ENCODE measurements around the gene KBTBD4. TPM values are rescaled to one million over a fixed set of nuclear protein-coding genes. Genes with fewer than 3 reads are reported as not detected.

KBTBD4 gene
- 14.7 TPM for polyA plus RNA-seq (2013, experiment 1 of 2; ENCODE audit: insufficient read length)
- polyA plus RNA-seq (2013, experiment 2 of 2; ENCODE audit: insufficient read length), result 12.3 TPM

GRCh38 chr11:47578524-47579494 lies at the start of gene KBTBD4, which contains the start of gene NDUFS3:
KBTBD4 (minus strand) TSS chr11:47578970; CDS start chr11:47578951, 19 bp downstream.
NDUFS3 (plus strand) TSS chr11:47579074; CDS start chr11:47579092, 18 bp downstream.
- peak; percentile 86 for DNase-seq

DNA sequence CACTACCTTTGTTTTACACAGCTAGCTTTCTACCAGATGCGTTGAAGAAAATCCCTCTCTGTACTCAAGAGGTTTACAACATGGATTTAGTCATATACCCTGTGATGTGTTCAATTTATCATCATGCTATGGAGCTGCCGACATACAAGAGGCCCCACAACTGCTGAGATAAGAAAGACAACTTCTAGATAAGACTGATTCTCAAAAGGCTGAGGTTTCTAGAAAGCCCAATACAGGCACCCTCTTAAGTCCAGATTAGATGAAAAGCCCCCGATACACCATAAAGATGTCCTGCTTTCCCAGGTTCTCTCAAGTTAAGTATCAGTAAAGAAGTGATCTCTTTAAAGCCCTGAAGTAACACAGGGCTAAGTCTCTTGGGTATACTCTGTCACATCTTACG lies 49.3 kb upstream of the KBTBD4 start:
- DNase-seq, result no peak

GRCh38 chr11:47626234-47626633 lies 47.5 kb upstream of the KBTBD4 start:
- no peak for DNase-seq

GRCh38 chr11:47620836-47621378 lies 42.1 kb upstream of the KBTBD4 start:
- DNase-seq, result no peak

DNA sequence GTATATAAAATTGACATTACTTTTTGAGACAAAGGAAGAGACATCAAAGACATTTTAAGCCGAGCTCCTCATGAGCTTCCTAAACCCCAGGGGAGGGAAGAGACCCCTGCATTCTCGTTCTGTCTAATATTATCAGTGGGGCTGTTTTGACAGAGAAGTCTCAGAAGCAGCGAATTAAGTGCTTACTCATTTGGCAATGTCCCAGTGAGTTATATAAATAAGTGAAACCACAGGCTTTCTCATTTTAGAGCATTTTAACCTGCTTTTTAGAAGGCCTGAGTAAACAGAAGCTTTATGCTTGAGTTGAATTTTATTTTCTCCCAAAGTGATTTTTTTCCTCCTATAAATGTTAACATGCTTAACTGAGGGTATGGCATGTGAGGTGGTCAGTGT lies 38.6 kb upstream of the KBTBD4 start:
- DNase-seq, result peak; percentile 53

DNA sequence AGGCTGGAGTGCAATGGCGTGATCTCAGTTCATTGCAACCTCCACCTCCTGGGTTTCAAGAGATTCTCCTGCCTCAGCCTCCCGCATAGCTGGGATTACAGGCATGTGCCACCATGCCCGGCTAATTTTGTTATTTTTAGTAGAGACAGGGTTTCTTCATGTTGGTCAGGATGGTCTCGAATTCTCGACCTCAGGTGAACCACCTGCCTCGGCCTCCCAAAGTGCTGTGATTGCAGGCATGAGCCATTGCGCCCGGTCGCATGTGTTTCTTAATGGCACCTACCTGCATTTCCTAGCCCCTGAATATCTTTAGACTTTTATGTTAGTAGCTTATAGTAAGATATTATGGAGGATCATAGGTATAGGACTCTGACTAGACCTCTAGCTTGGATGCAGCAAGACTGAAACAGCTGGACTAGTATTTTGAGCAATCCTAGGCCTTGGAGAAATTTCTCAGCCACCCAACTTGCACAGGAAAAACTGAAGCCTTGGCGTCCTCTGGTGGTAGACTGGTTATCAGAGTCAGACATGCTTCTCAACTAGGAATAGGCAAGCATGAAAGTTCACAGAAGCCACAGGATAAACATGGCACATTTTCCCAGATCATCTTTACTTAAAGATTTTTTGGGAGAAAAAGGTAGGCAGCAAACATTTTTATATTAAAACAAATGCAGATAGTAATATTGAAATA lies 38.1 kb upstream of the KBTBD4 start:
- peak; percentile 58 for DNase-seq

DNA sequence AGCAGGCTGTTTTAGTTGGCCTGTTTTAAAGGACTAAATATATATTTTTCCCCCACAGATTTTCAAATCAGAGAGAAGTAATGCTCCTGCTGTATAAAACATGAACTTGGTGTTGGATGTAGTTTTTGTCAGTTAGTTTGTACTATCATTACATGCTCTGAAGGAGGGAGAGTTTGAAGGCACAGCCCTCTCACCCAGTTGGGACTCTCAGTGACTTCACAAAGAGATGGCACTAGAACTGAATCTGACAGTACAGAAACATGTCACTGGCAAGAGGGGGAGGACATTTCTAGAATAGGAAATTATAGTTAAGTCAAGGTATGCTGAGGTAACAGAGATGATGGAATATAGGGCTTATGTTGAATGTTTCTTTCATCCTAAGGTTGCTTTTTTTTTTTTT lies 36.5 kb upstream of the KBTBD4 start:
- DNase-seq, result no peak

DNA sequence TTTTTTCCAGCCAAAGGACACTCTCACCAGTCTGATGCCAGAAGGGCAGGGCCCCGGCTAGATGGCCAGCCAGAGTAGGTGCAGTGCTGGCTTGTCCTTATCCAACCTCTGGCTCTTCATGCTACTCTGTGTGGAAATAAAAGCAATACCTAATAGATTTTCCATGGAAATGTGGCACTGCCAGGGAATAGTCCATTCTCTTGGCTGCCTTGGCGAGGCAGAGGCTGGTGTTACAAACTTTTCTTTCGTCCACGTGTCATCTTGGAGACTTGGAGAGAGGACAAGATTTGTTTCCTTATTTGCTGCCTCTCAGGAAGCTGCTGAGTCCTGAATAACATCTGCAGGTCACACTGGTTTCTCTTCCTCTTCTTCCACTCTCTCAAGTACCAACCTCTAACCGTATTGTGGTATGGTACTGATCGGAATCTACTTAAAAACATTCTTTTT lies 32.6 kb upstream of the KBTBD4 start:
- no peak for DNase-seq

DNA sequence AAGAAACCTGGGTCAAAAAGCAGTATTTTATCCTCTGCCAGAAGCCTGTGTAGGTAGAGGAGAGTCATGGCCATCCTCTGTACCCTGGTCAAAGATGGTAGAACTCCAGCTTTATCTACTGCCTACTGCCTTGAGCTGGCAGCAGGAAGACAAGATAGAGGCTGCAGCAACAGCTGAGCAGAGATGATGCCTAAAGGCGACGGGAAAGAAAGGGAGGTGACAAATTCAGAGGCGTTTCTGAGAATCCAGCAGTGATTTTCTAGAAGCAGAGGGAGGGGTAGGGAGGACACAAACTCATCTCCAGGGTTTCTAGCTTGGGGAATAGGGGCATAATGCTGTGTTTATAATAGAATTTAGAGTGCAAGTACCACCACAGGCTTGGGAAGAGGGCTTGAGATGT lies 30.9 kb upstream of the KBTBD4 start:
- no peak for DNase-seq

DNA sequence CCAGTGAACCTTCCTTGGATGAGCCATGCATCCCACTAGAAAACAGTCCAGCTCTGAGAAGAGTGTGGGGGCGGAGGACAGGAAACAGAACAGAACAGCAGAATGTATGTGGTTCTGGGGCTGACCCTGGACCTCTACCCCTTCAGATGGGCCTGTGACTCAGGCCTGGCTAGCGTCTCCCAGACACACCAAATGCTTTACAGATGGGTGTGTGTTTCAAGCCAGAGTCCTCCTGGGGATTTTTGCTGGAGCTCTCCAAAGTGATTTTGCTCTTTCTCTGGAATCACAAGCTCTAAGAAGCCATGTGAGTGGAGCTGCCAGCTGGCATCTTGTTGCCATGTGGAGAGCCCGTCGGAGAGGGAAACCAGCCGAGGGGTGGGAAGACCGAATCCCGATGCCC lies 28.6 kb upstream of the KBTBD4 start:
- peak; percentile 66 for DNase-seq

DNA sequence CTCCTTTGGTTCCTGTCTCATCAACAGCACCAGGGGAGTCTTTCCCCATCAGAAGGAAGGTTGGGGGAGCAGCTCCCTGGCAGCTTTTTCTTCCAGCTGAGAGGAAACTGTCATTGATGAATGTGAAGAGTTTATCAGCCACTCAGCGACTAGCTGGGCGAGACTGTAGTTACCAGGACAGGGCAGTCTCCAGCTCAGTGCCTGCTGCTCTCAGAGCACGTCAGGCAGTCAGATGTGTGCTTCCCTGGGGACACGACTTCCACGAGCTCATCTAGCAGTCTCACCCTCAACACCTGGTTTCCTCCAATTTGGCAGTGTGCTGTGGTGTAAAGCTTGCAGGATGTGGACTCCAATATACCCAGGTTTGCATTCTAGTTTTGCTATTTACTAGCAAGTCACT lies 28.0 kb upstream of the KBTBD4 start:
- peak; percentile 9 for DNase-seq

DNA sequence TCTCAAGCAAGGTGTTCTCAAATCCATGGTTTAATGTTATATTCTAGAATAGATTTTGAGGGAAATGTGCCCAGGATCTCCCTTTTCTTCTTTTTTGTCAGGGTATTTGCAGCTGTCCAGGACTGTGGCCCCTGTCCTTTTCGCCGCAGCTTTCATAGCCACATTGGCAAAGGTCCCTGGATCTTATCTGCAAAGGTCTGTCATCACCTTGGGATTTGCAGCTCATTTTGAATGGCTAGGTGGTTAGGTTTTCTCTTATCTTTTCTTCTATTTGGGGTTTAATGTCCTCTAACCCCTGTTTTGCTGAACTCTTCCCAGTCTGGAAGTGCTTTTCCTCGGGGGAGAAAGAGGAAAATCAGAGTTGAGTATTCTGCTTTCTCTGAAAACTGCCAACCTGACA lies 27.2 kb upstream of the KBTBD4 start:
- DNase-seq, result no peak

DNA sequence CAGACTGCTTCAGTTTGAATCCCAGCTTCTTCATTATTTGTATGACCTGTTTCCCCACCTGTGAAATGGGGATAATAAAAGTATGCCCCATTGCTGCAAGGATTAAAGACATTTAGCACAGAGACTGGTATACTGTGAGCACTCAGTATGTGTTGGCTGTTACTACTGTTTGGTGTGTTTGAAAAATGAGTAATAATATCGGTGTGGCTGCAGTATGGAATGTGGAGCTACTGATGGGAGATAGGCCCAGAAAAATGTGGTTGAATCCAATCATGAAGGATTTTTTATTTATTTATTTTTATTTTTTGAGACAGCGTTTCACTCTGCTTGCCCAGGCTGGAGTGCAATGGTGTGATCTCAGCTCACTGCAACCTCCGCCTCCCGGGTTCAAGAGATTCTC lies 24.5 kb upstream of the KBTBD4 start:
- peak; percentile 38 for DNase-seq

GRCh38 chr11:47599902-47600301 lies 21.1 kb upstream of the KBTBD4 start:
- DNase-seq, result no peak

DNA sequence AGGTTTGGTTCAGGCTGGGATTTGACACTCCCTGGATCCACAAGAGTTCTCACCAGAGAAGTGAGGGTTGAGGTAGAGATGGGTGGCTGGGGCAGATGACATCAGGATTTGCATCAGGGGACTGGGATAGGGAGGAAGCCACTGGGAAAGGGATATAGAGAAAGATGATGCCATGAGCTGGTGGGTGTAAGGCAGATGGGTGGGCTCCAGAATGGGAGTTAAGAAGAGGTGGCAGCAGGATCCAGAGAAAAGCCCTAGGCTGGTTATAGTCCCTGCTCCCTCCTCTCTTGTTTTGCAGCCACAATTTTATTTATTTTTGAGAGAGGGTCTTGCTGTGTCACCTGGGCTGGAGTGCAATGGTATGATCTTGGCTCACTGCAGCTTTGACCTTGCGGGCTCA lies 17.2 kb upstream of the KBTBD4 start:
- DNase-seq, result no peak

GRCh38 chr11:47595029-47595428 lies 16.3 kb upstream of the KBTBD4 start:
- DNase-seq, result no peak

DNA sequence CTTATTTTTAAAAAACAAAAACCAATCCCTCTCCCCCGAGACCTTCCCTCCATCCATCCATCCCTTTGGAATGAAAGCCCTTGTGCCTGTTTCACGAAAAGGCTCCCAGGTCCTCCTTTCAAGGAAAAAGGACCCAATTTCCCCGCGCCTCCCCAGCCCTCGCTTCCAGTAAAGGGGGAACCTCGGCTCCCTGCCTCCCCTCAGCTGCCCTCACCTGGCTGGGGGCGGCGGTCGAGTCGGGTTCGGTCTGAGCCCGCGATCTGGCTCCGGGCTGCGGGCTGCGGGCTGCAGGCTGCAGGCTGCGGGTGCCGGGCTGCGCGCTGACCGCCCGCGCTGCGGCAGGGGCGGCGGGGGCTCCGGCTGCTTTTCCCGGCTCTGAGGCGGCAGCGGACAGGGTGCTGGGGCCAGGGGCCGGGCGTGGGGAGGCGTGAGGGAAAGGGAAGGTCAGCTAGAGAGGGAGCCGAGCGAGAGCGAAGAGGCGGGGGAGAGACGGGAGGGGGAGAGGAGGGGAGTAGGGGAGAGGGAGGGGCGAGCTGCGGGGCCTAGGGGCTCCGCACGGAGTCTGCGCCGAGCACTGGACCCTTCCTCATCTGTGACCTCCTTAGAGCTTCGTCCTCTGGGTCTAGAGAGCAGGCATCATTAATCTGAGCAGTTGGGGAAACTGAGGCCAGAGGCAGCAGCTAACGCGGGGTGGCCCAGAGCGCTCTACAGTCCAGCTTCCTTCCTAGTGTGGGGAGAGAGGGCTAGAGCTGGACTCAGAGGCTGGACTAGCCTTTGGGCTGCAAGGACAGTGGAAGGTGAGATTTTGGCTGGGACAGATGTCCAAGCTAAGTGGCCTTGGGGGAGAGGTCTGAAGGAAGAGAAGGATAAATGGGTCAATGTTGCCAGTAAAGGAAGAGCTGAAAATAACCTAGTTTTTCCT lies 15.4 kb upstream of the KBTBD4 start, which contains the start of gene C1QTNF4:
C1QTNF4 (minus strand) TSS at position 478 of the 922 bp plus-strand sequence. CDS start 3,601 bp downstream, outside the sequence.
- no peak for DNase-seq

DNA sequence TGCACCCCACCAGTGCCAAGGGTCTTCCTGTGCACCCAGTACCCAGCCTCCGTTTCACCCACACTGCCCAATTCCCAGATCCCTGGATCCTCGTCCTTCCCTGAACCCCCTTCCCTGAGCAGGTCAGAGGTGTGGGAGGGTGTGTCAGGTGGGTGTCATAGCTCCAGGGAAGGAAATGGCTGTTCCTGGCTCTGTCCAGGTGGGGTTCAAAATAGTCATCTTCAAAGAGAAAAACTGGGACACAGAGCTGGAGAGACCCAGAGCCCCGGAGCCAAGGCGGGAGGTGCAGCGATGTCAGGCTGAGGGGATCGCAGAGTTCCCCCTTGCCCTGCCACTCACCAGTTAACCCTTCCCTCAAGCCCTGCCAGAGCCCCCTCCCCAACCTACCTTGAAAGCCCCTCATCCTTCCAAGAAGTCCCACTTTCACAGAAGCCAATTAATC lies 14.7 kb upstream of the KBTBD4 start:
- DNase-seq, result no peak

DNA sequence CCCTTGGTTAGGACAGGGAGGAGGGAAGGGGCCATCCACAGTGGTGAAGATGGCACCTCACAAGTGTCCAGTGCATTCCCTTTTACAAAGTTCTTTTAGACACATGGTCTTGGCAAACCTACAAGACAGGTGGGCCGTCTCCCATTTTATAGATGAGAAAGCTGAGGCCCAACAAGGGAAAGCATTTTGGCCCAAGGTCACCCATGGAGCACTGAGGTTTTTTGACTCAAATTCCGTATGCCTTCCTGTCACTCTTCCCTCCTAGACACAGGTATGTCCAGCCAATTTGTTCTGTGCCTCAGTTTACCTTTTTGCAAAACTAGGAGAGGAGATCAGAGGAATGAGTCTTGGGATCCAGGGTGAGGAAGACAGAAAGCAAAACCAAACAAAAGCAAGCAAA lies 14.2 kb upstream of the KBTBD4 start:
- DNase-seq, result no peak

GRCh38 chr11:47592251-47592650 lies 13.5 kb upstream of the KBTBD4 start:
- no peak for DNase-seq

DNA sequence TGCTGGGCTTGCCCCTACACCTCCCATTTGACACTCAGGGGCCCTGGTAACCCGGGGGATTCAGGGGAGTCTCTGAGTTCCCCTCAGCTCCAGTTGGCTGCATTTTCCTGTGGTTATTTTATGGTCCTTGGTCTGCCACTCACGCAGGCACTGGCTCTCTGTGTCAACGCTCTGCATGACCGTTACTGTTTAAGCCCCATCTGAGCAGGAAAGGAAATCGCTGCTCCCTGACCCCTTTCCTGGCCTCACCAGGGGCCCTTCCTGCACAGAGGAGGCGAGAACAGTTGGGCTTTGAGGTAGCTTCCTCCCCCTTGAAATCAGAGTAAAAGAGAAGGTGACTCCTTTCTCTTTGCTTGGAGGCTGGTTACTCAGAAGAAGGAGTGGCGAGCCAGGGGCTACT lies 13.0 kb upstream of the KBTBD4 start:
- DNase-seq, result no peak
